GM10847 (cell line): Measurements from ENCODE around the gene MARCKSL1.

Experiments
- POLR2A ChIP-seq: IDR thresholded peaks from 2 replicates; pipeline ENCODE4 v1.6.1; 2011; ENCODE audit not compliant: insufficient read length; ENCODE audit errors: extremely low read depth

MARCKSL1 gene

DNA sequence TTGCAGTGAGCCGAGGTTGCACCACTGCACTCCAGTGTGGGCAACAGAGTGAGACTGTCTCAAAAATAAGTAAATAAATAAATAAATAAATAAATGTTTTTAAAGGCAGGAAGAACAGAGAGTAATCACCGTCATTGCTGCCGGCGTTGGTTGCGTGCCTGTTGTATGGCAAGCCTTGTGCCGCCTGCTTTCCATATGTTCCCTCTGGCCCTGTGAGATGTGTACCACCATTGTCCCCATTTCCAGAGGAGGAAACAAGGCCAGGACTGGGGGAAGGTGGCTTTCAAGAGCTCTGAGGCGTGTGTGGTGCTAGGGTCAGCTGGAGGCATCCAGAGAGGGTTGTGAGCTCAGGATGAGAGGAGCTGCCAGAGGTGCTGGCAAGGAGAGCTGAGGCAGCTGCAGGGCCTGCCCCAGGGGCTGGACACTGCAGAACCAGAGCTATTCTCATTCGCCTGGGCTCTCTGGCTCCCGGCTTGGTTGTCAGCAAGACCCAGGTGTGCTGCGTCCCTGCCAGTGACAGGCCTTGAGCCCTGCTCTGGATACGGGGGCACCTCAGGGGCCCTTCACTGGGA, 5.2 kb upstream of the MARCKSL1 start:
- no peak for TF ChIP-seq POLR2A

DNA sequence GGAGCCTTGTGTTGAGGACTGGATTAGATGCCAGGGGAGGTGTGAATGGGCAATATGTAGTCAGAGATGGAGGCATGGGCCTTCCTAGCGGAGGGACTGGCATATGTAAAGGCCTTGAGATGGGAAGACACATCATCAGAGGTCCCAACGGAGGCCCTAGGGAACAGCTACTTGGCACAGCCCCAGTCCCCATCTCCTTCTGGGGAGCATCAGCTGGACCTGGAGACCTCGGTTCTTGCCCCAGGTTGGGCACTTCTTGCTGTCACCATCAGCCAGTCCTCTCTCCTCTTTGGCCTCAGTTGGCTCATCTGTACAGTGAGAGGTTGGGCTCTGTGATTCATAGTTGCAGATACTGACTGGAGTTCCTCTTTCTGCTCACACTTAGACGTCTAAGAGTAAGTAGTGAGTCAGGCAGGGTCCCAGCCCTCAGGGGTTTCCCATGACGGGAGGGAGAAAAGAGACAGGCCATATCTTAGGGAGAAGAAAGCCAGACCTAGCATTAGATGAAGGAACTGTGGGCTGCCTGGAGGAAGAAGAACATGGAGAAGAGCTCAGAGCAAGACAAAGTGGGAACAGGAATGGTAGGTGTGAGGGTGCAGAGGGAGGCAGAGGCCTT, 3.4 kb upstream of the MARCKSL1 start:
- no peak for TF ChIP-seq POLR2A

- no peak for TF ChIP-seq POLR2A
Observed at GRCh38 chr1:32338637-32339145, 2.7 kb upstream of the MARCKSL1 start.

DNA sequence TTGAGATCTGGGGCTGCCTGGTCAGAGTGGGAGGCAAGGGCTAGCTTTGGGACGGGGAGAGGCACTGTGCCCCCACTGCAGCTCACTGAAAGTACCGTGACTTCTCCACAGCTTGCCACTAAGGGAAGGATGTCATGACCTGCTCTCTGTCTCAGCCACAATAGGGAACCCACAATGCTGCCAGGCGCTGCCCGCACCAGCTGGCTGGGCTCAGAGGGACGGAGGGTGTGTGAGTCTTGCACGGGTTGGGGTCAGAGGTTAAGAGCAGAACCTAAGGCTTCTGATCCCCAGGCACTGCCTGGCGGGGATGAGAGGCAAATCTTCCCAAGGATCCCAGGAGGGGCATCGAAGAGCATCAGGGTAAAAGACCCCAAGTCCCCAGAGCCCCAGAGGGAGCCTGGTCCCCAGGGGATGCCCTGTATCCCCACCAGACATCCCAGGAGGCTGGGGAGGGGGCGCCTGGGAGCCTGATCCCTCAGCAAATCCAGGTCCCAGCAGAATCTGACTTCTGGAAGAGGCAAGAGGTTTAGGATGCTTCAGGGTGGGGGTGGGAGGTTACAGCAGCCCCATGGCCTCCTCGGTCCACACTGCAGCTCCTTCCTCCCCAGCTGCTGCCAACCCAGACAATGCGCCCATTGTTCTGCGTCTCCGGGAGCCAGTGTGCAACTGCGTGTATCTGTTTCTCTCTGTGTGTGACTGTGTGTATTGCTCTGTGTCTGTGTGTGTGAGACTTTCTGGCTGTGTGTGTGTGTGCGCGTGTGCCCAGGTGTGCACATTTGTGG, 2.0 kb upstream of the MARCKSL1 start:
- TF ChIP-seq POLR2A, result no peak

- TF ChIP-seq POLR2A, result no peak
Observed at GRCh38 chr1:32336963-32337675, 1.1 kb upstream of the MARCKSL1 start.

- TF ChIP-seq POLR2A, result no peak
Observed at GRCh38 chr1:32336591-32336932, 529 bp upstream of the MARCKSL1 start.

- no peak for TF ChIP-seq POLR2A
Observed at GRCh38 chr1:32335535-32335789, 571 bp downstream of the MARCKSL1 start.

DNA sequence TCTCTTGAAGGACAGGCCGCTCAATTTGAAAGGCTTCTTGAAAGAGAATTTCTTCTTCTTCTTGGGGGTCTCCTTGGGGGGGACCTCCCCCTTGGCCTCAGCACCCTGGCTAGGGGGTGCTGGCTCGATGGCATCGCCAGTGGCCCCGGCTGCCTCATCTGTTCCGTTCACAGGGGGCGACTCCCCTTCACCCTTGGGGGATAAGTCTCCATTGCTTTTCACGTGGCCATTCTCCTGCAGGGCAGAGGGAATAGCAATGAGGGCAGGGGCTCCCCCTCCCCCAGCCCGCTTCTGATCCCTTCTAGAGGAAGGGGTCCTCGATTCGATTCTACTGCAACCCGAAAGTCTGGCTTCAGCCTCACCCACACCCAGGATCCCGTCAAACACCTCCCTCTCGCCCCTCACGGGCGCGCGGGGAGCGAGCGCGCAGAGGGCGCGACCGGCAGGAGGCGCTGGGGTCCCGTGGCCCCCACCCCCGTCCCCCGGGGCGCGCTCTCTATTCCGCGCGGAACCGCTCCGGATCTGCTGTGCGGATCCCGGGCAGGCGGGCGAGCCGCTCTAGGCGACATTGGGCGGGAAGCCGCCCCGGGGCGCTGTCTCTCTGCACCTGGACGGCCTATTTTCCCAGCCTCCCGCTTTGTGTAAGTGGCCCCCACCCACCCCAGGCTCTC, 1.0 kb downstream of the MARCKSL1 start:
- TF ChIP-seq POLR2A, result no peak

DNA sequence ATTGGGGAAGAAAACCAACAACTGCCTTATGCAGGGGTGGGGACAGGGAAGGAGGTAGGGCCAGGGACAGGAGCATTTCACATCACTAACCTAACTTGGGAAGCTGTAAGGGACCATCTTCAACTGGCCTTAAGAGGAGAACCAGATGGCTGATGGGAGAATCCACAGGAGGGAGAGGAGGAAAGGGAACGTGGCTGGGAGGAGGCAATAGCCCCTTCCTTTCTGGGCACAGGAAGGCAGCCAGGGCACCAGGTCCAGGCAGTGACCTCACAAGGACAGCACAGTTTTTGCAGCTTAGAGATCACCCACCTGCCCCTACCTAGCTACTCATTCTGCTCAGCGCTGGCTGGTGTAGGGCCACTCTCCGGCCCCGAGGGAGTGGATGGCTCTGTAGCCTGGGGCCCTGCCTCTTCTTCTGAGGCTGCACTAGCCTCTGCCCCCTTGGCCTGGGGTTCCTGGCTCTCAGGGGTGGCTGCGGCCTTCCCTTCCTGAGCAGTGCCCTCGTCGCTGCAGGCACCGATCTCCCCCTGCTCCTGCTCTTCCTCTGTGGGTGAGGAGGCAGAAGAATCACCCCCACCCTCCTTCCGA, 1.7 kb downstream of the MARCKSL1 start:
- no peak for TF ChIP-seq POLR2A

GRCh38 chr1:32333251-32333963, 2.6 kb downstream of the MARCKSL1 start:
- no peak for TF ChIP-seq POLR2A

DNA sequence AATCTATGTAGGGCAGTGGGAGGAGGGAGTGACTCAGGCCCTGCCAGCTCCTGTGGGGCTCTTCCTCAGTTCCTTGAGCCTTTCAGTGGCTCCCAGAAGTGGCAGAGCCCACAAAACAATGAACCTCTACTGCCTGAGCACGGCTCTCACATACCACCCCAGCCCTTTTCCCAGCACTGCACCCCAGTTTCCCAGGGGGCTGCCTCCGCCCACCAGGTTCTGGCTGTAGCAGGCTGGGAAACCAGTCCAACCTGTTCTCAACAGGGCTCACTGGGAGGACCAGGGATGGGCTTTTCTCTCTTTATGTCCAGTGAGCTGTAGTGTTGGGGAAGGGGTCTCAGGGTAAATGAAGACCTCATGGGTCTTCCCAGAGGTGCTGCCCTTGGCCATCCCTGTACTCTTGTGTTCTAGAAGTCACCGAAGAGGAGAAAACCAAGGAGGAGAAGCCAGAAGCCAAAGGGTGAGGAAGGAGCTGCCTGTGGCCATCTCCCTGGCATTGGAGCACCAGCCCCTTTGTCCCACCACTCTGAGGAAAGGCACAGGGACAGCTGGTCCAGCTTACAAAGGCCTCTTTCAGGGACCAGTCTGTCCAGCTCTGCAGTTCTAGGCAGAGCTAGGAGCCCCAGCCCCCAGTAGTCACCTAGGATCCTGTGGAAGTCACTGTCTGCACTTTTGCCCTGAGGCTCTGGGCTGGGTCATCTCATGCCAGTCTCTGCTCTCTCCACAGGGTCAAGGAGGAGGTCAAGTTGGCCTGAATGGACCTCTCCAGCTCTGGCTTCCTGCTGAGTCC, 3.5 kb downstream of the MARCKSL1 start:
- TF ChIP-seq POLR2A, result no peak

DNA sequence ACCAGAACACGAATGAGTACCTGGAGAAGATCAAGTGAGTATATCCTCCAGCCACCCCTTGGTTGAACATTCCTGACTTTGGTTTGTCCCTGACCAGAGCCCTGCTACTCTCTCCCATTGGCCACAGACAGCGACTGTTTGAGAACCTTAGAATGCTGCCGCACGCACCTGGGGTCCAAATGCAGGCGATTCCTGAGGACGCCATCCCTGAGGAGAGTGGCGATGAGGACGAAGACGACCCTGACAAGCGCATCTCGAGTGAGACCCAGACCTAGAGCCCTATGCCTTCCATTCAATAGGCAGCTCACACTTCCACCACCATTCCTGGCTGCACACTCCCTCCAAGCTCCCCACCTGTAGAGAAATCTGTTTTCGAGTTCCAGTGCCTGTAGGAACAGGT, 4.5 kb downstream of the MARCKSL1 start:
- TF ChIP-seq POLR2A, result no peak

GRCh38 chr1:32330558-32331151, 5.4 kb downstream of the MARCKSL1 start:
- TF ChIP-seq POLR2A, result no peak
